ENCODE data around the gene FKBP6.
"Not testable (repeated sequence)": the region's sequence is repeated elsewhere in the genome, so short reads cannot be mapped to it uniquely, and the experiment has no call there.

Gene FKBP6

GRCh38 chr7:73327922-73328321 is at the start of gene FKBP6, which contains the start of gene TRIM50:
Gene FKBP6, plus strand, starts transcription at chr7:73328161. Its CDS starts 268 bp downstream, at chr7:73328429.
Gene TRIM50, minus strand, starts transcription at chr7:73328082. Its CDS starts 3,295 bp downstream, at chr7:73324787.
- DNase-seq: not testable (repeated sequence)

GRCh38 chr7:73297235-73297634 is 30.7 kb upstream of the FKBP6 start:
- not testable (repeated sequence) for DNase-seq

GRCh38 chr7:73297706-73298105 is 30.3 kb upstream of the FKBP6 start:
- not testable (repeated sequence) for DNase-seq

GRCh38 chr7:73299812-73300211 is 28.1 kb upstream of the FKBP6 start:
- not testable (repeated sequence) for DNase-seq

- DNase-seq: not testable (repeated sequence)
Observed at GRCh38 chr7:73301108-73301507, 26.9 kb upstream of the FKBP6 start.

- DNase-seq: not testable (repeated sequence)
Observed at GRCh38 chr7:73302846-73303245, 25.1 kb upstream of the FKBP6 start.

GRCh38 chr7:73303546-73303945 is 24.4 kb upstream of the FKBP6 start:
- DNase-seq: no peak

GRCh38 chr7:73304071-73304470 is 23.9 kb upstream of the FKBP6 start:
- no peak for DNase-seq

- DNase-seq: not testable (repeated sequence)
Observed at GRCh38 chr7:73304612-73305387, 23.2 kb upstream of the FKBP6 start.

GRCh38 chr7:73307436-73307835 is 20.5 kb upstream of the FKBP6 start:
- DNase-seq: no peak

GRCh38 chr7:73308074-73308664 is 19.8 kb upstream of the FKBP6 start:
- no peak for DNase-seq

- peak; percentile 49 for DNase-seq
Observed at GRCh38 chr7:73308665-73309214, 19.2 kb upstream of the FKBP6 start, which contains the start of gene NSUN5. Gene NSUN5, minus strand, starts transcription at chr7:73308826. Its CDS starts 36 bp downstream, at chr7:73308790.

- not testable (repeated sequence) for DNase-seq
Observed at GRCh38 chr7:73311421-73311820, 16.5 kb upstream of the FKBP6 start.

GRCh38 chr7:73312831-73313520 is 15.0 kb upstream of the FKBP6 start:
- no peak for DNase-seq

GRCh38 chr7:73313521-73313906 is 14.4 kb upstream of the FKBP6 start:
- DNase-seq: no peak

GRCh38 chr7:73314271-73314670 is 13.7 kb upstream of the FKBP6 start:
- no peak for DNase-seq

- no peak for DNase-seq
Observed at GRCh38 chr7:73316521-73316920, 11.4 kb upstream of the FKBP6 start.

- DNase-seq: not testable (repeated sequence)
Observed at GRCh38 chr7:73318656-73319204, 9.2 kb upstream of the FKBP6 start.

- DNase-seq: not testable (repeated sequence)
Observed at GRCh38 chr7:73319541-73319940, 8.4 kb upstream of the FKBP6 start.

- not testable (repeated sequence) for DNase-seq
Observed at GRCh38 chr7:73320009-73320408, 8.0 kb upstream of the FKBP6 start.

- not testable (repeated sequence) for DNase-seq
Observed at GRCh38 chr7:73323434-73324080, 4.4 kb upstream of the FKBP6 start.
